ENCODE results near the gene SBNO1.
"Not testable (repeated sequence)": the region's sequence is repeated elsewhere in the genome, so short reads cannot be mapped to it uniquely, and the experiment has no call there.

The SBNO1 gene

GRCh38 chr12:123388177-123388950, 23.7 kb upstream of the SBNO1 start:
- DNase-seq = peak; percentile 69

DNA sequence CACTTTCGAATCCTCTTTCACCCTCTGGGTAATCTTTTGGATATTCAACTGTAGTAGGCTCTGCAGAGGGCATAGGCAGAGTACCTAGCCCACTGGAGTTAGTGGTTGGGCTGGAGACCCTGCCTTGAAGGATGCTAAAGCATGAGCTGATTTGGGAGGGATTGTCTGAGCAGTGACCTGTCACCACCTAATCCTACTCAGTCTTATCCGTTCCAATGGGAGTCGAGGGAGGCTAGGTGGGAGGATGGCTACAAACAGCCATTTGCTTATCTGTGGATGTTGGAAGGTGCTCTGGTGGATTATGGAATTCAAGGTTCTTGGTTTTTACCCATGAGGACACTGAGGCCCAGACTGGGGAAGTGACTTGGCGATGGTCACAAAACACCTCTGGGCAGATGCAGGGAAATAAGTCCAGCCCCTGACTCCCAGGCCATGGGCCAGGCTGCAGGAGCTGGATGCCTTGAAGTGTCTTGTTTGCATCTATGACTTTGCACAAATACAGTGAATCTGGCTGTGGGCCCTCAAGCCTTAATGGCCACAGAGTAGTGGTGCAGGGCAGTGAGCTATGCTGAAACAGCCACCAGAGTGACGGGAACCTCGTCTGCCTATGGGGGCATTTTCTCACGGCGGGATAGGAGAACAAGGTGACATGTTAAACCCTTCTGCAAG, 23.0 kb upstream of the SBNO1 start:
- no peak for DNase-seq

- DNase-seq = not testable (repeated sequence)
Observed at GRCh38 chr12:123385536-123385935, 20.9 kb upstream of the SBNO1 start.

- no peak for DNase-seq
Observed at GRCh38 chr12:123384994-123385376, 20.3 kb upstream of the SBNO1 start.

DNA sequence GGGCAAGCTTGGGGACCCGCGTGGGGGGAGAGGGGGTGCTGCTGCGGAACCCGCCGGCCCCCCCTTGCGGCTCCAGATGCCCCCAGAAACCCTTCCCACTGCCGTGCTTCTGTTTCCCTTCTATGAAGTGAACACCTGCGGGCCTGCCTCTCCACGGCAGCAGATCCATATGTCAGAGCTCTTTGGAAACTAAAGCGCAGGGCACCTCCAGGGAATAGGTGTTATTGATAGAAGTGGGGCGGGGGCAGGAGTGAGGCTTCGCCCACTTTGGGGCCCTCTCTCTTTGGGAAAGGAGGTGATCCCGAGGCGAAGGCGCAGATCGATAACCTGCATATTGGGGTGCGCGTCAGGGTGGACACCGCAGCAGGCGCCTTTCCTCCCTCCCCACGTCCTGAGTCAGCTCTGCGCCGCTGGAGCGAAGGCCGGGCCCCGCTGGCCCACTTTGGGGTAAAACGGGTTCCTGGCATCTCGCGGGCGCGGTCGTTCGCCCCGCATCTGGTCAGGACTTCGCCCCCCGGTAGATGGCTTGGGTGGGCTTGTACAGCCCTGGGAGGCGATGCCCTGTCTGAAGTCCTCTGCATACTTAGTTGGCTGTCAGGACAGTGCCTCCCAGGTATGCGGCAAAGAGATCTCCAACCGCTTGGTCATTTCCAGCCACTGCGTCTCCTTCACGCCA, 19.8 kb upstream of the SBNO1 start:
- no peak for DNase-seq

DNA sequence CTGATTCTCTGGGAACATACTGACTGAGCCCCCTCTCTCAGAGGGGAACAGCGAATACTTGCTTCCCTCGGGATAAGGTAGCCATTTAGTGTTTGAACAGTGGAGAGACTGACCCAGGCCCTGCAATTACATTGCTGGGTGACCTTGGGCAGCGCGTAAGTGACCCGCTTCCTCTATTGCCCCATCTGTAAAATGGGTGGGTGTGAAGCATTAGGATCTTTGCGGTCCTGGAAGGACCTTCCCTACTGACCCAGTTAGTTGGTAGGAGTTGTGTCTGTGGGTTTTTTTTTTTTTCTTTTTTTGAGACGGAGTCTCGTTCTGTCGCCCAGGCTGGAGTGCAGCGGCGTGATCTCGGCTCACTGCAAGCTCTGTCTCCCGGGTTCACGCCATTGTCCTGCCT, 18.0 kb upstream of the SBNO1 start:
- DNase-seq = no peak

- no peak for DNase-seq
Observed at GRCh38 chr12:123379391-123379790, 14.7 kb upstream of the SBNO1 start.

DNA sequence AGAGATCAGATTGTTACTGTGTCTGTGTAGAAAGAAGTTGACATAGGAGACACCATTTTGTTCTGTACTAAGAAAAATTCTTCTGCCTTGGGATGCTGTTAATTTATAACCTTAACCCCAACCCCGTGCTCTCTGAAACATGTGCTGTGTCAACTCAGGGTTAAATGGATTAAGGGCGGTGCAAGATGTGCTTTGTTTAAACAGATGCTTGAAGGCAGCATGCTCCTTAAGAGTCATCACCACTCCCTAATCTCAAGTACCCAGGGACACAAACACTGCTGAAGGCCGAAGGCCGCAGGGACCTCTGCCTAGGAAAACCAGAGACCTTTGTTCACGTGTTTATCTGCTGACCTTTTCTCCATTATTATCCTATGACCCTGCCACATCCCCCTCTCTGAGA, 7.8 kb upstream of the SBNO1 start:
- not testable (repeated sequence) for DNase-seq

DNA sequence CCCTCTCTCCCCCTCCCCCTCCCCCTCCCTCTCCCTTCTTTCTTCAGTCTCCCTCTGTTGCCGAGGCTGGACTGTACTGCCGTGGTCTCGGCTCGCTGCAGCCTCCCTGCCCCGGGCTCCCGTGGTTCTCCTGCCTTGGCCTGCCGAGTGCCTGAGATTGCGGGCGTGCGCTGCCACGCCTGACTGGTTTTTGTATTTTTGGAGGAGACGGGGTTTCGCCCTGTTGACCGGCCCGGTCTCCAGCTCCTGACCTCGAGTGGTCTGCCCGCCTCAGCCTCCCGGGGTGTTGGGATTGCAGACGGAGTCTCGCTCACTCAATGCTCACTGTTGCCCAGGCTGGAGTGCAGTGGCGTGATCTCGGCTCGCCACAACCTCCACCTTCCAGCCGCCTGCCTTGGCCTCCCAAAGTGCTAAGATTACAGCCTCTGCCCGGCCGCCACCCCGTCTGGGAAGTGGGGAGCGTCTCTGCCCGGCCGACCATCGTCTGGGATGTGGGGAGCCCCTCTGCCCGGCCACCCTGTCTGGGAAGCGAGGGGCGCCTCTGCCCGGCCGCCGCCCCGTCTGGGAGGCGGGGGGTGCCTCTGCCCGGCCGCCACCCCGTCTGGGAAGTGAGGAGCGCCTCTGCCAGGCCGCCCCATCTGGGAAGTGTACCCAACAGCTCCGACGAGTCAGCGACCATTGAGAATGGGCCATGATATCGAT, 7.2 kb upstream of the SBNO1 start:
- DNase-seq = not testable (repeated sequence)

- no peak for DNase-seq
Observed at GRCh38 chr12:123369229-123369628, 4.6 kb upstream of the SBNO1 start.

- DNase-seq = not testable (repeated sequence)
Observed at GRCh38 chr12:123368431-123368830, 3.8 kb upstream of the SBNO1 start.

DNA sequence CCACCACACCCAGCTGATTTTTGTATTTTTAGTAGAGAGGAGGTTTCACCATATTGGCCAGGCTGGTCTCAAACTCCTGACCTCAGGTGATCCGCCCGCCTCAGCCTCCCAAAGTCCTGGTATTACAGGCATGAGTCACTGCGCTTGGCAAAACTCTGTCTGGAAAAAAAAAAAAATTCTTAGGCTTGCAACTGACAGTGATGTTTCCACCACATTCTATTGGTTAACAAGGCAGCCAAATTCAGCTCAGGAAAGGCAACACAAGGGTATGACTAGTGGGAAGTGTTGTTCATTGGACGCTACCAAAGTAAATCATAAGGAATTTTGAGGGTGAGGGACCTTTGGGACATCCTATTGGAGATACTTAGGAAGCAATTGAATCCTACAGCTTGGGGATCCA, 2.9 kb upstream of the SBNO1 start:
- no peak for DNase-seq

DNA sequence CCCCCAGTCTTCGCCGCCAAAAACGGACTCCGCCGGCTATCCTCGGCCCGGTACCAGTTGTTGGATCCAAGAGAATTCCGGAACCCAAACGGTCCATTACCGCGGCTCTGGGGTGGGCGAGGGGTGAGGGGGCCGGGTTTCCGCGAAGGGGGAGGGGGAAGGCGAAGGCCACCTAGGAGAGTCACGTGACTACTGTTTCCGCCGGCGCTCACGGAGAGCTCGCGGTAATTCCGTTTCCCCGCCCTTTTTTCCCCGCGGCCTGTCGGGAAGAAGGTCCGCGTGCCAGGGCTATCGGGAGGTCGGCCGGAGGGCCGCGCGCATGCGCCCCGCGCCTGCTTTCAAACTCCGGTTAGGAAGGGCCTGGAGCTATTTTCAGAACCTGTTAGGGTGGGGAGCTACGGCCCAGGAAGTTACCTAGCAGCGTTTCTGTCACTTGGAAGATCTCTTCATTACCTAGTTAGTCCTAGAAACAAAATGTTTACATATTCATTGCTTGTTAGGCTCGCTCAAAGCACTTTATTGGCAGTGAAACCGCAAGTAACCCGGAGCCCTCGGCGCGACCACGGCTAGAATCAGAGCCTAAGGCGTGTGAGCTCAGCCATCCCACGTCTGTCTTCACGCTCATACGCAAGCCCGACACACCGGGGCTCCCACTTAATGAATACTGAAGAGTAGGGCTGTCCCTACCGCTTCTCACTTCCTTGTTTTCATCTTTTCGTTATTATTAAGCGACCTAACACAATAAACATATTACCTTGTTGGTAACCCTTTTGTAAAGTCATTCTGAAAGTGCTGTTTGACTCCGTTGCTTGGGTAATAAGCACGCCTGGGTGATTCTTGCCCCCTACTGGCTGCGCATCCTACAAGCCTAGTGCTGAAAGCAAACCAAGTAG, 624 bp upstream of the SBNO1 start:
- peak; percentile 93 for DNase-seq

DNA sequence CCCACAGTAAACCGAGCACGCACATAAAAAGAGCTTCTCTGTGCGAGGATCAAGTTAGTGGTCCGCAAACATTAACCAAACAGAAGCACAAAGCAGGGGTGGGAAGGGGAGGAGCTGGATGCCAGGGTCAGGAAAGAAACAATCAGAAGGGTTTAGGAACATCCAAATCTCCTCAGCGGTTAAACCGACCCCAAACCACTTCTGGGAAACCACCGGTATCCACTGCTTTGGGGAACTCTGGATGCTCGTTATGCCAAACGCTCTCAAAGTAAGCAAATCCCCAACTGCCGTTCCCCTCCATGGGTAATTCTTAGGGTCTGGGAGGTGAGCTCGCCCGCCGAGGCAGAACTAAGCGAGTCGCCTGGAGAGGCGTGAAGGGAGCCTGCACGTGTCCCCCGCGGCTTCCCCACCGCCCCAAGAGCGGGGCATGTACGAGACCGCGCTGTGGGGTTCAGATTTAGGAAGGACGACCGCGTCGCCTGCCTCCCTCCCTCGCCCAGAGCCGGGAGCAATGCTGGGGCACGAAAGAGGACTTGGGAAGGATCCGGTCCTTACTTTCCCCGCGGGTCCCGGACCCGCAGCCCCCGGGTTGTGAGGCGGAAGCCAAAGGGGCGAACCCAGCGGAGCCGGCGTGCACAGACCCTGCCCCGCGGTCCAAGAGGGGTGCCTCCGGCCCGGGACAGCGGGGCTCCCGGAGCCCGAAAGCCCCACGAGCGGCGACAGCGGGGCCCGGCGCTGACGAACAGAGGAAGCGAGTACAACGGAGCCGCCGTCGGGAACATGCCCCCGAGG, 711 bp downstream of the SBNO1 start:
- DNase-seq = peak; percentile 13

GRCh38 chr12:123363390-123363739, 1.3 kb downstream of the SBNO1 start:
- no peak for DNase-seq

GRCh38 chr12:123358035-123358434, 6.6 kb downstream of the SBNO1 start:
- DNase-seq = no peak

DNA sequence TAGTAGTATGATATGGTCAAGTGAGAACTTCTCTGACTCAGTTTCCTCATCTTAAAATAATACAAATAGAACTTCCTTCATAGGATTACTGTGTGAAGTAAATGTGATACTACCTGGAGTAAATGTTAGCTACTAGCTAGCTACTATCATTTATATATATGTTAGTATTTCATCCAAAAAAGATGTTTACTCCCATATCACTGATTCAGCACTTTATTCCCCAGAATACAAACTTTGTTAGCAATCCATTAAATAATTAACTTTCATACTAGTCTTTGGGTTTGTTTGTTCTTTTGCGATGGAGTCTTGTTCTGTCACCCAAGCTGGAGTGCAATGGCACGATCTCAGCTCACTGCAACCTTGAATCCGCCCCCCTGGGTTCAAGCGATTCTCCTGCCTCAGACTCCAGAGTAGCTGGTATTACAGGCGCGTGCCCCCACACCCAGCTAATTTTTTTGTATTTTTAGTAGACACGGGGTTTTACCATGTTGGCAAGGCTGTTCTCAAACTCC, 8.4 kb downstream of the SBNO1 start:
- no peak for DNase-seq

GRCh38 chr12:123354600-123354999, 10.0 kb downstream of the SBNO1 start:
- no peak for DNase-seq

GRCh38 chr12:123351349-123351748, 13.3 kb downstream of the SBNO1 start:
- no peak for DNase-seq

- no peak for DNase-seq
Observed at GRCh38 chr12:123346946-123347345, 17.7 kb downstream of the SBNO1 start.

DNA sequence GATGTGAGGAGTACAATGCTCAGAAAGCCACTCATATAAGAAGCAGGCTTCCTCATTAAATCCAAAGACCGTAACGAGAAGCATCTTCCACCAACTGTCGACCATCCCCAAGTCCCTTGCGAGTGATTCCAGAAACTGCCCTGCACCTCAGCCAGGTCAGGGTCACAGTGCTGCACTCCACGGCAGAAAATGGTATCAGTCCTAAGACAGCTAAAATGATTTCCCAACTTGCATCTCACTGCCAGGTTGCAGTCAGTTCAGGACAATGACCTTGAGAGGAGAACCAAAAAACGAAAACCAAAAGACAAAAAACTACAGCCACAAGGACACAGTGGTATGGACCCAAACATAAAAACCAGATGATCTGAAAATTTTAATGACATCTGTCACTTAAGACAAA, 20.6 kb downstream of the SBNO1 start:
- no peak for DNase-seq
